ENCODE measurements around the gene PRRT1B. TPM values are rescaled to one million over a fixed set of nuclear protein-coding genes. Genes with fewer than 3 reads are reported as not detected.

Gene PRRT1B
- total RNA-seq, 5 donors from 2014 or later (not counting 1 experiment from before 2014, with no cell fraction given): not detected

DNA sequence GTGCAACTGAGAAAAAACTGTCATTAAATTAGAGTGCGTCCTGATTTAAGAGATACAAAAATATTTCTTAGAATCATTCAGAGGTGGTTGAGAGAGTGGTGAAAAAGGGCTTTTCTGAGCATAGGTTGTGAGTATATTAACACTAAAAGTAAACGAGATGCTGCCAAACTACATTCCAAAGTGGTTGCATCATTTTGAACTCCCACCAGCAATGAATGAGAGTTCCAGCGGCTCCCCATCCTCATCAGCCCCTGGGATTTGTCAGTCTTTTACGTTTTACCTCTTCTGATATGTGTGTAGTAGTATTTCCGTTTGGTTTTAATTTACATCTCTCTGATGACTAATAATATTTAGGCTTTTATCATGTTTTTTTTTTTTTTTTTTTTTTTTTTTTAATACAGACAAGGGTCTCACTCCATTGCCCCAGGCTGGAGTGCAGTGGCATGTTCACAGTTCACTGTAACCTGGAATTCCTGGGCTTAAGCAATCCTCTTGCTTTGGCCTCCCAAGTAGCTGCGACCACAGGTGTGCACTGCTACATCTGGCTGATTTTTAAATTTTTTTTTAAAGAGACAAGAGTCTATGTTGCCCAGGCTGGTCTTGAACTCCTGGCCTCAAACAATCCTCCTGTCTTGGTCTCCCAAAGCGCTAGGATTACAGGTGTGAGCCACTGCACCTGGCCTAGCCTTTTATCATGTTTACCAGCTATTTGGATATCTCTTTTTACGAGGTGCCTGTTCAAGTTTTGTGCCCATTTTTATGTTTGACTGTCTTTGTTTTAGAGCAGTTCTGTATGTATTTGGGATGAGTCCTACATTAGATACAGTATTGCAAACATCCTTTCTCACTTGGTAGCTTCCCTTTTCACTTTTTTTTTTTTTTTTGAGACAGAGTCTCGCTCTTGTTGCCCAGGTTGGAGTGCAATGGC lies 17.0 kb downstream of the PRRT1B start:
- H3K4me3 Mint-ChIP-seq: no peak overlapping the region
- peaks cover 0 to 6% (median 0%) of the 10 kb centered on the region in 3 donors for H3K4me1 Mint-ChIP-seq
- no peaks in the 10 kb centered on the region for H3K36me3 Mint-ChIP-seq
- Histone ChIP-seq H3K9me3 (peaks cover 2% of the 10 kb centered on the region), H3K36me3 (ENCODE audit: control insufficient read depth in 2 of 2, extremely low read depth in 1 of 2, insufficient read depth in 1 of 2, low read length in 1 of 2) (no peaks in the 10 kb centered on the region), H3K27ac (ENCODE audit: low read length) (no peak overlapping the region), H3K4me3 (ENCODE audit: control insufficient read depth in 1 of 2, extremely low read depth in 1 of 2, low read length in 1 of 2) (no peak overlapping the region), H3K4me1 (ENCODE audit: control insufficient read depth in 1 of 2, extremely low read depth in 1 of 2, insufficient read depth in 2 of 2, low read length in 2 of 2) (no peaks in the 10 kb centered on the region), H3K27me3 (replicated peaks in 1 of 2; ENCODE audit: control insufficient read depth in 2 of 2, extremely low read depth in 1 of 2, insufficient read depth in 2 of 2, low read length in 1 of 2) (no peaks in the 10 kb centered on the region)
- H3K27ac Mint-ChIP-seq: no peak overlapping the region
- DNase-seq (no peak), ATAC-seq (replicated peaks in 1 of 4) (no peak)
- POLR2A ChIA-PET: interaction anchor here in 1 of 2 donors (0.6 to 0.7 kb wide), 2 partner anchors 106 to 201 kb away, joined by 3 to 7 read pairs; no protein-coding TSS in a partner anchor
- H3K9me3 Mint-ChIP-seq: no peaks in the 10 kb centered on the region
- CTCF ChIA-PET: interaction anchor here (0.6 kb wide), 2 partner anchors 30 to 127 kb away, joined by 4 read pairs; no protein-coding TSS in a partner anchor
- H3K27me3 Mint-ChIP-seq: no peaks in the 10 kb centered on the region
- WGBS (ENCODE audit: insufficient coverage): 100% methylated on average over 1 of the region's 9 CpGs

DNA sequence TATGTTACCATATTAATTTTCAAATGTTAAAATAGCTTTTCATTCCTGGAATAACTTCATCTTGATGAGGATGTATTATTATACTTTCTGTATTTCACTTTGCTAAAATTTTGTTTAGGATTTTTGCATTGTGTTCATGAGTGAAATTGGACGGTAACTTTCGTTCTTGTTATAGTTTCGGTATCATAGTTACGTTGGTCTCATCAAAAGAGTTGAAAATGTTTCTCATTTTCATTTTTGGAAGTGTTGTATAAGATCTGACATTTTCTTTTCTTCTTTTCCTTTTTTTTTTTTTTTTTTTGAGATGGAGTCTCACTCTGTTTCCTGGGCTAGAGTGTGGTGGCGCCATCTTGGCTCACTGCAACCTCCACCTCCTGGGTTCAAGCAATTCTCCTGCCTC lies 20.0 kb downstream of the PRRT1B start:
- Histone ChIP-seq H3K27me3 (replicated peaks in 1 of 2; ENCODE audit: control insufficient read depth in 2 of 2, extremely low read depth in 1 of 2, insufficient read depth in 2 of 2, low read length in 1 of 2) (no peaks in the 10 kb centered on the region), H3K4me1 (ENCODE audit: control insufficient read depth in 1 of 2, extremely low read depth in 1 of 2, insufficient read depth in 2 of 2, low read length in 2 of 2) (no peaks in the 10 kb centered on the region), H3K36me3 (ENCODE audit: control insufficient read depth in 2 of 2, extremely low read depth in 1 of 2, insufficient read depth in 1 of 2, low read length in 1 of 2) (no peaks in the 10 kb centered on the region), H3K27ac (ENCODE audit: low read length) (no peak overlapping the region), H3K4me3 (ENCODE audit: control insufficient read depth in 1 of 2, extremely low read depth in 1 of 2, low read length in 1 of 2) (no peak overlapping the region), H3K9me3 (peaks cover 2% of the 10 kb centered on the region)
- ATAC-seq (replicated peaks in 1 of 4) (no peak), DNase-seq (no peak)
- Mint-ChIP-seq H3K27me3 (no peaks in the 10 kb centered on the region), H3K36me3 (peaks cover 19% of the 10 kb centered on the region), H3K9me3 (no peaks in the 10 kb centered on the region), H3K27ac (no peak overlapping the region), H3K4me3 (no peak overlapping the region), H3K4me1 (peaks cover 0 to 6% (median 0%) of the 10 kb centered on the region in 3 donors)
- ChIA-PET CTCF (interaction anchor here in 1 of 2 donors (0.7 kb wide), 1 partner anchor 25 kb away, joined by 3 read pairs; no protein-coding TSS in a partner anchor), POLR2A (interaction anchor here in 1 of 2 donors (0.5 kb wide), 1 partner anchor 317 kb away, joined by 3 read pairs; no protein-coding TSS in a partner anchor)
- no CpG with 5 or more reads among the region's 5 CpGs for WGBS (ENCODE audit: insufficient coverage)

- WGBS (ENCODE audit: insufficient coverage): no CpG with 5 or more reads among the region's 3 CpGs
- H3K36me3 Mint-ChIP-seq: peaks cover 20% of the 10 kb centered on the region
- ChIA-PET CTCF (interaction anchor here (0.6 to 0.7 kb wide), 2 partner anchors 26 to 35 kb away, joined by 3 to 6 read pairs; no protein-coding TSS in a partner anchor), POLR2A (no interaction called here)
- Histone ChIP-seq H3K4me3 (ENCODE audit: control insufficient read depth in 1 of 2, extremely low read depth in 1 of 2, low read length in 1 of 2) (no peak overlapping the region), H3K9me3 (peaks cover 2% of the 10 kb centered on the region), H3K27me3 (replicated peaks in 1 of 2; ENCODE audit: control insufficient read depth in 2 of 2, extremely low read depth in 1 of 2, insufficient read depth in 2 of 2, low read length in 1 of 2) (no peaks in the 10 kb centered on the region), H3K4me1 (ENCODE audit: control insufficient read depth in 1 of 2, extremely low read depth in 1 of 2, insufficient read depth in 2 of 2, low read length in 2 of 2) (no peaks in the 10 kb centered on the region), H3K36me3 (ENCODE audit: control insufficient read depth in 2 of 2, extremely low read depth in 1 of 2, insufficient read depth in 1 of 2, low read length in 1 of 2) (no peaks in the 10 kb centered on the region), H3K27ac (ENCODE audit: low read length) (no peak overlapping the region)
- ATAC-seq (replicated peaks in 1 of 4) (no peak), DNase-seq (no peak)
- H3K9me3 Mint-ChIP-seq: no peaks in the 10 kb centered on the region
- no peaks in the 10 kb centered on the region for H3K27me3 Mint-ChIP-seq
- peaks cover 0 to 6% (median 0%) of the 10 kb centered on the region in 3 donors for H3K4me1 Mint-ChIP-seq
- no peak overlapping the region for H3K4me3 Mint-ChIP-seq
- no peak overlapping the region for H3K27ac Mint-ChIP-seq
Observed at GRCh38 chr9:131566158-131566557, 20.8 kb downstream of the PRRT1B start.

GRCh38 chr9:131567910-131568309 lies 22.6 kb downstream of the PRRT1B start:
- no peaks in the 10 kb centered on the region for H3K9me3 Mint-ChIP-seq

DNA sequence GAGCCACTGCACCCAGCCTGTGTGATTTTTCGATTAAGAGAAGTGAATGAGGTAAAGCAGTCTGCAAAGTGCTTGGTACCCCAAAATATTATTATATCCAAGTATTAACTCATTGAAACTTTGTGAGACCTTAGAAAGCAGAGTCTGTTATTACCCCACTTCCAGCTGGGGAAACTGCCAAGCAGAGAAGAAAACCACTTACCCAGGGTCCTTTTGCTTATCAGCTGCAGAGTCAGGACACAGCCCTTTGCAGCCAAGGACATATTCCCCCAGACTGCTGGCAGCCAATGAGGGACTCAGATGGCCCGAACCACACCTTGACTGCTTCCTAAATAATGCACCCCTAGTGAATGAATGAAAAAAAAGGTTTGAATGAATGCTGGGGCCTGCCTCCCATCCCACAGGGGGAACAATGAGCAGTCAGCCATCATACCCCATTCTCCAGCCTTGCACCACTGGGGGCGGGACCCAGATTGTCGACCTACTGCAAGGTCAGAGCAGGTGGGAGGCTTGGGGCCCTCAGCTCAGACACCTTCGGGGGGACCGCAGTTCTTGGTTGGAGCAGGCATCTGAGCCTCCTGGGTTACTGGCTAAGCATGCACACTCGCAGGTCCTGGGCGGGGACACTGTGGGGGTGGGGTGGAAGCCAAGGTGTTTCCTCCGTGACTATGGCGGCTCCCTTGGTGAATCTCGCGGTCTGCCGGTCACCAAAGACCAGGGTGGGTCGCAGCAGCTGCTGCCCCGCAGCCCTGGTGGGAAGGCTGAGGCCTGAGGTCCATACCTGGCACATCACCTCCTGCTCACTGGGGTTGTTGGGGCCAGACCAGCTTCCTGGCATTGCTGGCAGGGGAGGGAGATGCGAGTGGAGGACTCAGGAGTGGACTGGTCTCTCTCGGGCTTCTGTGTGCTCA lies 29.7 kb downstream of the PRRT1B start:
- no peaks in the 10 kb centered on the region for H3K27me3 ChIP-seq (replicated peaks in 1 of 2; ENCODE audit: control insufficient read depth in 2 of 2, extremely low read depth in 1 of 2, insufficient read depth in 2 of 2, low read length in 1 of 2)
- H3K27me3 Mint-ChIP-seq: no peaks in the 10 kb centered on the region
- no peaks in the 10 kb centered on the region for H3K9me3 ChIP-seq
- no peaks in the 10 kb centered on the region for H3K9me3 Mint-ChIP-seq
- DNase-seq (no peak), ATAC-seq (replicated peaks in 1 of 4) (no peak)
- no peak overlapping the region for H3K27ac Mint-ChIP-seq
- H3K4me1 Mint-ChIP-seq: peaks cover 24 to 25% (median 25%) of the 10 kb centered on the region in 3 donors
- 97% methylated on average over 14 of the region's 17 CpGs for WGBS (ENCODE audit: insufficient coverage)
- ChIA-PET CTCF (interaction anchor here in 1 of 2 donors (0.6 kb wide), 1 partner anchor 13 kb away, joined by 3 read pairs; no protein-coding TSS in a partner anchor), POLR2A (interaction anchor here in 1 of 2 donors (0.7 kb wide), 1 partner anchor 836 kb away, joined by 4 read pairs; no protein-coding TSS in a partner anchor)
- peaks cover 14 to 29% of the 10 kb centered on the region in 2 experiments for H3K4me1 ChIP-seq (ENCODE audit: control insufficient read depth in 1 of 2, extremely low read depth in 1 of 2, insufficient read depth in 2 of 2, low read length in 2 of 2)
- H3K4me3 Mint-ChIP-seq: no peak overlapping the region
- peaks cover 4 to 61% of the 10 kb centered on the region in 2 donors for H3K36me3 ChIP-seq (ENCODE audit: control insufficient read depth in 2 of 2, extremely low read depth in 1 of 2, insufficient read depth in 1 of 2, low read length in 1 of 2)
- H3K27ac ChIP-seq (ENCODE audit: low read length): no peak overlapping the region
- H3K4me3 ChIP-seq (ENCODE audit: control insufficient read depth in 1 of 2, extremely low read depth in 1 of 2, low read length in 1 of 2): no peak overlapping the region
- peaks cover 21% of the 10 kb centered on the region for H3K36me3 Mint-ChIP-seq

More at GRCh38 chr9:131567910-131568309, 22.6 kb downstream of the PRRT1B start:
- Mint-ChIP-seq H3K4me1 (peaks cover 0 to 6% (median 0%) of the 10 kb centered on the region in 3 donors), H3K4me3 (no peak overlapping the region), H3K27ac (no peak overlapping the region), H3K36me3 (peaks cover 27% of the 10 kb centered on the region), H3K27me3 (no peaks in the 10 kb centered on the region)
- ChIA-PET CTCF (interaction anchor here in 1 of 2 donors (0.7 kb wide), 1 partner anchor 33 kb away, joined by 5 read pairs; no protein-coding TSS in a partner anchor), POLR2A (no interaction called here)
- WGBS (ENCODE audit: insufficient coverage): 98% methylated on average over 7 of the region's 8 CpGs
- no peak overlapping the region for H3K27ac ChIP-seq (ENCODE audit: low read length)
- peaks cover 0 to 6% of the 10 kb centered on the region in 2 donors for H3K36me3 ChIP-seq (ENCODE audit: control insufficient read depth in 2 of 2, extremely low read depth in 1 of 2, insufficient read depth in 1 of 2, low read length in 1 of 2)
- ATAC-seq (replicated peaks in 1 of 4): no peak
- DNase-seq: no peak
- H3K4me3 ChIP-seq (ENCODE audit: control insufficient read depth in 1 of 2, extremely low read depth in 1 of 2, low read length in 1 of 2): no peak overlapping the region
- H3K9me3 ChIP-seq: peaks cover under 1% of the 10 kb centered on the region
- H3K27me3 ChIP-seq (replicated peaks in 1 of 2; ENCODE audit: control insufficient read depth in 2 of 2, extremely low read depth in 1 of 2, insufficient read depth in 2 of 2, low read length in 1 of 2): no peaks in the 10 kb centered on the region
- no peaks in the 10 kb centered on the region for H3K4me1 ChIP-seq (ENCODE audit: control insufficient read depth in 1 of 2, extremely low read depth in 1 of 2, insufficient read depth in 2 of 2, low read length in 2 of 2)
